CD14-positive monocyte (primary cell): Measurements from ENCODE around the gene BSDC1. TPM values are rescaled to one million over a fixed set of nuclear protein-coding genes. Genes with fewer than 3 reads are reported as not detected.

Experiments
- DNase-seq, 3 donors: peaks; one replicate each; pipeline ENCODE4 v3.0.0-alpha.2; 2011 to 2022
- H2AFZ ChIP-seq: 2 replicates; pipeline ENCODE4 v1.6.0; 2012; ENCODE audit warnings: mild to moderate bottlenecking, low read depth, low read length, inconsistent platforms; ENCODE audit not compliant: insufficient read depth, poor library complexity, severe bottlenecking
- H3K27ac ChIP-seq, 2 donors: 1 replicate in 1 of 2; 2 replicates in 1 of 2; pipeline ENCODE4 v1.5.1; 2012 to 2013; ENCODE audit warnings: low read length in 2 of 2, control low read depth in 1 of 2, inconsistent platforms in 1 of 2, low read depth in 1 of 2, mild to moderate bottlenecking in 1 of 2
- H3K27me3 ChIP-seq, 2 donors: one replicate each; pipeline versions ENCODE4 v1.6.0 to v1.6.1; 2011 to 2013; ENCODE audit warnings: low read length in 2 of 2; ENCODE audit not compliant: control insufficient read depth in 2 of 2, insufficient read depth in 2 of 2
- H3K36me3 ChIP-seq, 2 donors: replicated peaks in 1 of 2; 1 replicate in 1 of 2; 2 replicates in 1 of 2; pipeline versions ENCODE4 v1.5.1 to v1.6.1; 2012 to 2013; ENCODE audit warnings: low read length in 2 of 2, control low read depth in 1 of 2, inconsistent platforms in 1 of 2, mild to moderate bottlenecking in 1 of 2; ENCODE audit not compliant: insufficient read depth in 2 of 2, control insufficient read depth in 1 of 2
- H3K4me1 ChIP-seq, 2 donors: 1 replicate in 1 of 2; 2 replicates in 1 of 2; pipeline versions ENCODE4 v1.5.1 to v1.6.1; 2012 to 2013; ENCODE audit warnings: low read length in 2 of 2, control low read depth in 1 of 2, inconsistent platforms in 1 of 2, mild to moderate bottlenecking in 1 of 2, moderate library complexity in 1 of 2; ENCODE audit not compliant: insufficient read depth in 2 of 2, control insufficient read depth in 1 of 2
- H3K4me2 ChIP-seq: replicated peaks from 2 replicates; pipeline ENCODE3; 2012; ENCODE audit warnings: low read length, moderate library complexity, mild to moderate bottlenecking; ENCODE audit not compliant: poor library complexity, severe bottlenecking; ENCODE audit errors: extremely low read depth
- H3K4me3 ChIP-seq, 3 experiments: fragments of 200-600 bp in 1 of 3; sonication (generic) in 1 of 3; replicated peaks in 1 of 3; 1 replicate in 2 of 3; 2 replicates in 1 of 3; pipeline ENCODE4 v1.5.1; 2011 to 2013; ENCODE audit warnings: low read length in 3 of 3, mild to moderate bottlenecking in 3 of 3, control low read depth in 2 of 3, low read depth in 2 of 3, inconsistent platforms in 1 of 3, moderate library complexity in 1 of 3
- H3K79me2 ChIP-seq: 2 replicates; pipeline ENCODE4 v1.6.0; 2012; ENCODE audit warnings: mild to moderate bottlenecking, control low read depth, inconsistent platforms, low read length, moderate library complexity; ENCODE audit not compliant: insufficient read depth
- H3K9ac ChIP-seq: 2 replicates; pipeline ENCODE4 v1.6.0; 2017; ENCODE audit warnings: low read length, mild to moderate bottlenecking; ENCODE audit not compliant: insufficient read depth, poor library complexity, severe bottlenecking
- H3K9me3 ChIP-seq, 2 donors: replicated peaks in 1 of 2; 1 replicate in 1 of 2; 2 replicates in 1 of 2; pipeline versions ENCODE4 v1.5.1 to v1.6.1; 2012 to 2013; ENCODE audit warnings: low read length in 2 of 2, control low read depth in 1 of 2; ENCODE audit not compliant: control insufficient read depth in 1 of 2, insufficient read depth in 1 of 2
- H4K20me1 ChIP-seq: 2 replicates; pipeline ENCODE4 v1.6.0; 2012; ENCODE audit warnings: mild to moderate bottlenecking, low read length, control low read depth, moderate library complexity; ENCODE audit not compliant: insufficient read depth
- H3K27ac Mint-ChIP-seq, 7 donors: one replicate each; pipeline ENCODE4 v1.8.0; 2020; ENCODE audit warnings: mild to moderate bottlenecking in 7 of 7, mixed read lengths in 7 of 7, moderate library complexity in 6 of 7, inconsistent platforms in 2 of 7
- H3K27me3 Mint-ChIP-seq, 3 donors: one replicate each; pipeline ENCODE4 v1.8.0; 2021 to 2022; ENCODE audit warnings: low read depth in 3 of 3, mild to moderate bottlenecking in 3 of 3, mixed read lengths in 3 of 3, moderate library complexity in 3 of 3, inconsistent platforms in 1 of 3
- H3K36me3 Mint-ChIP-seq, 2 donors: one replicate each; pipeline ENCODE4 v1.8.0; 2020; ENCODE audit warnings: mixed read lengths in 2 of 2, inconsistent platforms in 1 of 2, mild to moderate bottlenecking in 1 of 2
- H3K4me1 Mint-ChIP-seq: one replicate; pipeline ENCODE4 v1.8.0; 2020; ENCODE audit warnings: mild to moderate bottlenecking, mixed read lengths
- H3K4me3 Mint-ChIP-seq, 2 donors: one replicate each; pipeline ENCODE4 v1.8.0; 2020; ENCODE audit warnings: mild to moderate bottlenecking in 2 of 2, mixed read lengths in 2 of 2, moderate library complexity in 1 of 2
- H3K9me3 Mint-ChIP-seq, 7 donors: one replicate each; pipeline ENCODE4 v1.8.0; 2020 to 2022; ENCODE audit warnings: mixed read lengths in 7 of 7, mild to moderate bottlenecking in 6 of 7, moderate library complexity in 6 of 7, inconsistent platforms in 2 of 7
- CTCF ChIP-seq: fragments of 200-600 bp; IDR thresholded peaks from one replicate; pipeline ENCODE4 v1.8.0; 2022; ENCODE audit warnings: antibody characterized with exemption, mild to moderate bottlenecking
- WGBS: methylation state at CpG from one replicate; pipeline ENCODE4 v1.1.5; 2013; ENCODE audit warnings: missing lambda C conversion rate; ENCODE audit not compliant: insufficient coverage; 5-methylcytosine and 5-hydroxymethylcytosine counted together
- intact Hi-C, 2 donors: fragments of 100-400 bp; cut with micrococcal nuclease; formaldehyde crosslinking; loops; one replicate each; pipeline versions ENCODE4 v1.15.0 to v1.15.1; 2023
- polyA plus RNA-seq, 3 donors: library from polyadenylated mRNA; depleted of rRNA in 1 of 3; unstranded in 2 of 3; stranded (reverse) in 1 of 3; fragments of 300-500 nt in 2 of 3; fragments of >200 nt in 1 of 3; fragmentation: Illumina TruSeq in 2 of 3; gene quantifications; 1 replicate in 2 of 3; 2 replicates in 1 of 3; pipeline ENCODE4 v1.2.3, GENCODE V29; 2012 to 2021

Gene BSDC1
- polyA plus RNA-seq, 3 donors, result 19.0 to 42.4 (median 23.7) TPM

- Mint-ChIP-seq H3K4me3 (peak overlapping the region; percentile 31 to 68), H3K4me1 (peaks cover 50% of the 10 kb centered on the region), H3K9me3 (peaks cover 1 to 10% (median 4%) of the 10 kb centered on the region in 7 donors), H3K27me3 (peaks cover 15 to 28% (median 19%) of the 10 kb centered on the region in 3 donors), H3K27ac (peak overlapping the region in 3 of 7 donors; percentile 45 to 63 (median 49)), H3K36me3 (peaks cover 8 to 20% of the 10 kb centered on the region in 2 donors)
- no peaks in the 10 kb centered on the region for H4K20me1 ChIP-seq
- H2AFZ ChIP-seq, result no peak overlapping the region
- H3K27ac ChIP-seq, result no peak overlapping the region
- peaks cover 46 to 52% of the 10 kb centered on the region in 2 donors for H3K4me1 ChIP-seq
- no peak overlapping the region for H3K4me3 ChIP-seq
- WGBS, result 33% methylated on average over 2 of the region's 2 CpGs
- no peaks in the 10 kb centered on the region for H3K36me3 ChIP-seq
- H3K79me2 ChIP-seq, result no peaks in the 10 kb centered on the region
- H3K4me2 ChIP-seq, result no peak overlapping the region
- H3K9ac ChIP-seq, result no peak overlapping the region
- no peak for DNase-seq
- intact Hi-C loops, result loop anchor here in 1 of 2 donors (5.0 kb wide), 1 partner anchor 38 kb away; the partner anchor contains the start of gene BSDC1
- TF ChIP-seq CTCF, result no peak
- no peaks in the 10 kb centered on the region for H3K27me3 ChIP-seq
- peaks cover 0 to 5% of the 10 kb centered on the region in 2 donors for H3K9me3 ChIP-seq
Observed at GRCh38 chr1:32353886-32354570, 40.2 kb downstream of the BSDC1 start.

- no peak for TF ChIP-seq CTCF
- Mint-ChIP-seq H3K36me3 (peaks cover 8 to 20% of the 10 kb centered on the region in 2 donors), H3K27ac (peak overlapping the region in 1 of 7 donors; percentile 49), H3K4me3 (peak overlapping the region in 1 of 2 donors; percentile 68), H3K9me3 (peaks cover 1 to 10% (median 4%) of the 10 kb centered on the region in 7 donors), H3K4me1 (peaks cover 56% of the 10 kb centered on the region), H3K27me3 (peaks cover 15 to 27% (median 20%) of the 10 kb centered on the region in 3 donors)
- no peaks in the 10 kb centered on the region for H3K79me2 ChIP-seq
- DNase-seq, result no peak
- intact Hi-C loops, result loop anchor here in 1 of 2 donors (5.0 kb wide), 1 partner anchor 39 kb away; the partner anchor contains the start of gene BSDC1
- H2AFZ ChIP-seq, result no peak overlapping the region
- H3K9me3 ChIP-seq, result peaks cover 0 to 5% of the 10 kb centered on the region in 2 donors
- WGBS, result no CpG with 5 or more reads among the region's 2 CpGs
- peaks cover 52 to 58% of the 10 kb centered on the region in 2 donors for H3K4me1 ChIP-seq
- H3K27me3 ChIP-seq, result no peaks in the 10 kb centered on the region
- H3K36me3 ChIP-seq, result no peaks in the 10 kb centered on the region
- peak overlapping the region; percentile 9 for H3K4me2 ChIP-seq
- no peaks in the 10 kb centered on the region for H4K20me1 ChIP-seq
- H3K27ac ChIP-seq, result no peak overlapping the region
- H3K9ac ChIP-seq, result no peak overlapping the region
- H3K4me3 ChIP-seq, result no peak overlapping the region
Observed at GRCh38 chr1:32353431-32353830, 40.8 kb downstream of the BSDC1 start.
